ENCODE measurements around the gene FAM32A.
"Not testable (repeated sequence)": the region's sequence is repeated elsewhere in the genome, so short reads cannot be mapped to it uniquely, and the experiment has no call there.

FAM32A gene

GRCh38 chr19:16175954-16176353 lies 9.3 kb upstream of the FAM32A start:
- Histone ChIP-seq H3K4me3 (ENCODE audit: low read length) (no peak overlapping the region), H3K9me3 (ENCODE audit: low read length) (no peaks in the 10 kb centered on the region), H3K36me3 (ENCODE audit: insufficient read depth, low read length) (no peaks in the 10 kb centered on the region)

GRCh38 chr19:16178866-16179265 lies 6.3 kb upstream of the FAM32A start:
- H3K9me3 ChIP-seq (ENCODE audit: low read length); H3K4me1 ChIP-seq (ENCODE audit: insufficient read depth, low read length); H2AFZ ChIP-seq (ENCODE audit: low read depth, low read length); H3K27me3 ChIP-seq (ENCODE audit: insufficient read depth, low read length); H3K36me3 ChIP-seq (ENCODE audit: insufficient read depth, low read length); H3K4me3 ChIP-seq (ENCODE audit: low read length): not testable (repeated sequence)

More at GRCh38 chr19:16175954-16176353, 9.3 kb upstream of the FAM32A start:
- Histone ChIP-seq H3K4me1 (ENCODE audit: insufficient read depth, low read length) (no peaks in the 10 kb centered on the region), H3K27me3 (ENCODE audit: insufficient read depth, low read length) (no peaks in the 10 kb centered on the region), H2AFZ (ENCODE audit: low read depth, low read length) (no peak overlapping the region)

GRCh38 chr19:16180611-16181010 lies 4.6 kb upstream of the FAM32A start:
- no peaks in the 10 kb centered on the region for H3K9me3 ChIP-seq (ENCODE audit: low read length)
- no peaks in the 10 kb centered on the region for H3K4me1 ChIP-seq (ENCODE audit: insufficient read depth, low read length)
- H3K4me3 ChIP-seq (ENCODE audit: low read length): no peak overlapping the region
- no peaks in the 10 kb centered on the region for H3K27me3 ChIP-seq (ENCODE audit: insufficient read depth, low read length)
- no peak overlapping the region for H2AFZ ChIP-seq (ENCODE audit: low read depth, low read length)
- H3K36me3 ChIP-seq (ENCODE audit: insufficient read depth, low read length): no peaks in the 10 kb centered on the region

- H3K4me3 ChIP-seq (ENCODE audit: low read length): peak overlapping the region; percentile 59
- peaks cover 7% of the 10 kb centered on the region for H3K4me1 ChIP-seq (ENCODE audit: insufficient read depth, low read length)
- no peaks in the 10 kb centered on the region for H3K9me3 ChIP-seq (ENCODE audit: low read length)
- peak overlapping the region; percentile 35 for H2AFZ ChIP-seq (ENCODE audit: low read depth, low read length)
- H3K36me3 ChIP-seq (ENCODE audit: insufficient read depth, low read length): peaks cover 21% of the 10 kb centered on the region
- H3K27me3 ChIP-seq (ENCODE audit: insufficient read depth, low read length): no peaks in the 10 kb centered on the region
Measured at GRCh38 chr19:16184665-16185122, 516 bp upstream of the FAM32A start.

- peak overlapping the region; percentile 59 for H3K4me3 ChIP-seq (ENCODE audit: low read length)
- peaks cover 7% of the 10 kb centered on the region for H3K4me1 ChIP-seq (ENCODE audit: insufficient read depth, low read length)
- H3K9me3 ChIP-seq (ENCODE audit: low read length): no peaks in the 10 kb centered on the region
Measured at GRCh38 chr19:16185768-16186123, 536 bp downstream of the FAM32A start.

GRCh38 chr19:16188521-16188920 lies 3.3 kb downstream of the FAM32A start:
- Histone ChIP-seq H3K27me3 (ENCODE audit: insufficient read depth, low read length) (no peaks in the 10 kb centered on the region), H3K4me3 (ENCODE audit: low read length) (no peak overlapping the region), H3K36me3 (ENCODE audit: insufficient read depth, low read length) (peaks cover 50% of the 10 kb centered on the region), H3K4me1 (ENCODE audit: insufficient read depth, low read length) (peaks cover 7% of the 10 kb centered on the region), H3K9me3 (ENCODE audit: low read length) (no peaks in the 10 kb centered on the region), H2AFZ (ENCODE audit: low read depth, low read length) (no peak overlapping the region)

More at GRCh38 chr19:16185768-16186123, 536 bp downstream of the FAM32A start:
- Histone ChIP-seq H3K36me3 (ENCODE audit: insufficient read depth, low read length) (peaks cover 32% of the 10 kb centered on the region), H3K27me3 (ENCODE audit: insufficient read depth, low read length) (no peaks in the 10 kb centered on the region), H2AFZ (ENCODE audit: low read depth, low read length) (no peak overlapping the region)

GRCh38 chr19:16190198-16190597 lies 5.0 kb downstream of the FAM32A start:
- peaks cover 51% of the 10 kb centered on the region for H3K36me3 ChIP-seq (ENCODE audit: insufficient read depth, low read length)
- H3K4me1 ChIP-seq (ENCODE audit: insufficient read depth, low read length): peaks cover 7% of the 10 kb centered on the region

GRCh38 chr19:16190736-16191135 lies 5.5 kb downstream of the FAM32A start:
- H3K4me1 ChIP-seq (ENCODE audit: insufficient read depth, low read length): peaks cover 7% of the 10 kb centered on the region
- H2AFZ ChIP-seq (ENCODE audit: low read depth, low read length): no peak overlapping the region
- no peaks in the 10 kb centered on the region for H3K9me3 ChIP-seq (ENCODE audit: low read length)
- H3K27me3 ChIP-seq (ENCODE audit: insufficient read depth, low read length): no peaks in the 10 kb centered on the region
- peaks cover 51% of the 10 kb centered on the region for H3K36me3 ChIP-seq (ENCODE audit: insufficient read depth, low read length)
- no peak overlapping the region for H3K4me3 ChIP-seq (ENCODE audit: low read length)

More at GRCh38 chr19:16190198-16190597, 5.0 kb downstream of the FAM32A start:
- no peak overlapping the region for H2AFZ ChIP-seq (ENCODE audit: low read depth, low read length)
- no peaks in the 10 kb centered on the region for H3K27me3 ChIP-seq (ENCODE audit: insufficient read depth, low read length)
- no peaks in the 10 kb centered on the region for H3K9me3 ChIP-seq (ENCODE audit: low read length)
- H3K4me3 ChIP-seq (ENCODE audit: low read length): no peak overlapping the region

GRCh38 chr19:16191216-16191908 lies 6.2 kb downstream of the FAM32A start:
- Histone ChIP-seq H3K36me3 (ENCODE audit: insufficient read depth, low read length) (peaks cover 51% of the 10 kb centered on the region), H3K4me1 (ENCODE audit: insufficient read depth, low read length) (peaks cover 7% of the 10 kb centered on the region), H3K9me3 (ENCODE audit: low read length) (no peaks in the 10 kb centered on the region), H3K27me3 (ENCODE audit: insufficient read depth, low read length) (no peaks in the 10 kb centered on the region), H2AFZ (ENCODE audit: low read depth, low read length) (no peak overlapping the region), H3K4me3 (ENCODE audit: low read length) (no peak overlapping the region)

- Histone ChIP-seq H3K27me3 (ENCODE audit: insufficient read depth, low read length) (no peaks in the 10 kb centered on the region), H3K4me1 (ENCODE audit: insufficient read depth, low read length) (peaks cover 12% of the 10 kb centered on the region), H3K36me3 (ENCODE audit: insufficient read depth, low read length) (peaks cover 39% of the 10 kb centered on the region), H3K4me3 (ENCODE audit: low read length) (no peak overlapping the region), H3K9me3 (ENCODE audit: low read length) (no peaks in the 10 kb centered on the region), H2AFZ (ENCODE audit: low read depth, low read length) (no peak overlapping the region)
Measured at GRCh38 chr19:16193466-16193865, 8.3 kb downstream of the FAM32A start.

- Histone ChIP-seq H3K9me3 (ENCODE audit: low read length) (no peaks in the 10 kb centered on the region), H3K4me1 (ENCODE audit: insufficient read depth, low read length) (peaks cover 12% of the 10 kb centered on the region), H2AFZ (ENCODE audit: low read depth, low read length) (peak overlapping the region; percentile 47), H3K36me3 (ENCODE audit: insufficient read depth, low read length) (peaks cover 22% of the 10 kb centered on the region), H3K27me3 (ENCODE audit: insufficient read depth, low read length) (no peaks in the 10 kb centered on the region), H3K4me3 (ENCODE audit: low read length) (peak overlapping the region; percentile 91)
Measured at GRCh38 chr19:16197188-16197621, 12.0 kb downstream of the FAM32A start.

- Histone ChIP-seq H3K27me3 (ENCODE audit: insufficient read depth, low read length) (no peaks in the 10 kb centered on the region), H3K4me3 (ENCODE audit: low read length) (peak within 1 kb of the TSS; percentile 91), H3K9me3 (ENCODE audit: low read length) (no peaks in the 10 kb centered on the region), H3K36me3 (ENCODE audit: insufficient read depth, low read length) (peaks cover 25% of the 10 kb centered on the region), H3K4me1 (ENCODE audit: insufficient read depth, low read length) (peaks cover 12% of the 10 kb centered on the region), H2AFZ (ENCODE audit: low read depth, low read length) (peak within 1 kb of the TSS; percentile 47)
Measured at GRCh38 chr19:16197622-16198369, 12.6 kb downstream of the FAM32A start, which contains the start of gene AP1M1. AP1M1 (plus strand) TSS chr19:16197911; CDS start chr19:16198027, 116 bp downstream.

GRCh38 chr19:16198370-16198651 lies 13.1 kb downstream of the FAM32A start:
- H3K9me3 ChIP-seq (ENCODE audit: low read length): no peaks in the 10 kb centered on the region
- peaks cover 12% of the 10 kb centered on the region for H3K4me1 ChIP-seq (ENCODE audit: insufficient read depth, low read length)
- no peaks in the 10 kb centered on the region for H3K27me3 ChIP-seq (ENCODE audit: insufficient read depth, low read length)
- peak overlapping the region; percentile 47 for H2AFZ ChIP-seq (ENCODE audit: low read depth, low read length)
- H3K4me3 ChIP-seq (ENCODE audit: low read length): peak overlapping the region; percentile 91
- peaks cover 29% of the 10 kb centered on the region for H3K36me3 ChIP-seq (ENCODE audit: insufficient read depth, low read length)

All from neuron (in vitro differentiated cells).